Measurements from ENCODE around the gene MVK. TPM values are rescaled to one million over a fixed set of nuclear protein-coding genes. Genes with fewer than 3 reads are reported as not detected.
A peak's percentile ranks its signal among the peaks of the same experiment; 100 is the strongest.

MVK gene
- total and polyA plus RNA-seq, 12 donors = 10.8 to 194 (median 25.2) TPM

- Histone ChIP-seq H3K4me3 (no peak overlapping the region), H3K27me3 (no peaks in the 10 kb centered on the region), H3K27ac (peak overlapping the region in 3 of 5 donors; percentile 54 to 88 (median 64)), H3K9me3 (replicated peaks in 1 of 3) (no peaks in the 10 kb centered on the region), H3K36me3 (replicated peaks in 1 of 2) (no peaks in the 10 kb centered on the region), H3K4me1 (replicated peaks in 1 of 2) (peaks cover 13% of the 10 kb centered on the region in 2 donors)
- TF ChIP-seq POLR2A (IDR thresholded peaks at IDR 0.05) = peak in 1 of 2 donors; percentile 63
- peak; percentile 7 to 72 (median 56) for TF ChIP-seq CTCF (IDR thresholded peaks at IDR 0.05)
- 27 to 47% (median 40%) methylated on average over 2 to 6 of the region's 6 CpGs for WGBS, 4 donors
- intact Hi-C loops (cut with DNase I) = no loop called here
- peak; percentile 92 to 99 (median 98) for DNase-seq
Measured at GRCh38 chr12:109625131-109625559, 51.6 kb downstream of the MVK start.

- no peaks in the 10 kb centered on the region for H3K9me3 ChIP-seq (replicated peaks in 1 of 3)
- peaks cover 13% of the 10 kb centered on the region in 2 donors for H3K4me1 ChIP-seq (replicated peaks in 1 of 2)
- H3K27me3 ChIP-seq = no peaks in the 10 kb centered on the region
- peak overlapping the region in 3 of 5 donors; percentile 32 to 88 (median 54) for H3K27ac ChIP-seq
- H3K36me3 ChIP-seq (replicated peaks in 1 of 2) = no peaks in the 10 kb centered on the region
- 73 to 85% (median 79%) methylated on average over 6 to 12 of the region's 12 CpGs for WGBS, 4 donors
- H3K4me3 ChIP-seq = no peak overlapping the region
- intact Hi-C loops (cut with DNase I) = no loop called here
- DNase-seq = peak in 1 of 7 donors; percentile 27
- TF ChIP-seq POLR2A (IDR thresholded peaks at IDR 0.05) = no peak
- TF ChIP-seq CTCF (IDR thresholded peaks at IDR 0.05) = no peak
Measured at GRCh38 chr12:109625749-109626377, 52.3 kb downstream of the MVK start.

- Histone ChIP-seq H3K27ac (no peak overlapping the region), H3K4me3 (no peak overlapping the region), H3K9me3 (replicated peaks in 1 of 3) (no peaks in the 10 kb centered on the region), H3K36me3 (replicated peaks in 1 of 2) (no peaks in the 10 kb centered on the region), H3K4me1 (replicated peaks in 1 of 2) (peaks cover 13% of the 10 kb centered on the region in 2 donors), H3K27me3 (no peaks in the 10 kb centered on the region)
- no peak for TF ChIP-seq CTCF (IDR thresholded peaks at IDR 0.05)
- TF ChIP-seq POLR2A (IDR thresholded peaks at IDR 0.05) = no peak
- WGBS, 4 donors = 70 to 84% (median 80%) methylated on average over 3 to 7 of the region's 7 CpGs
- DNase-seq = no peak
- intact Hi-C loops (cut with DNase I) = no loop called here
Measured at GRCh38 chr12:109626378-109627115, 53.0 kb downstream of the MVK start.

- intact Hi-C loops (cut with DNase I) = no loop called here
- H3K4me1 ChIP-seq (replicated peaks in 1 of 2) = peaks cover 13% of the 10 kb centered on the region in 2 donors
- no peaks in the 10 kb centered on the region for H3K36me3 ChIP-seq (replicated peaks in 1 of 2)
- no peaks in the 10 kb centered on the region for H3K9me3 ChIP-seq (replicated peaks in 1 of 3)
- H3K27ac ChIP-seq = peak overlapping the region in 3 of 5 donors; percentile 25 to 78 (median 36)
- no peaks in the 10 kb centered on the region for H3K27me3 ChIP-seq
- H3K4me3 ChIP-seq = no peak overlapping the region
- 32 to 47% (median 43%) methylated on average over 3 to 7 of the region's 7 CpGs for WGBS, 4 donors
- peak in 1 of 2 donors; percentile 26 for TF ChIP-seq POLR2A (IDR thresholded peaks at IDR 0.05)
- no peak for TF ChIP-seq CTCF (IDR thresholded peaks at IDR 0.05)
- DNase-seq = peak; percentile 34 to 87 (median 76)
Measured at GRCh38 chr12:109627633-109628032, 54.0 kb downstream of the MVK start.

Data from adrenal gland (tissue), 12 donors.